SU-DHL-6 (cell line): ENCODE data around the gene FLNB.

Source experiments
- EZH2phosphoT487 ChIP-seq: fragments of 200-600 bp; sonication (generic), shearing (Covaris generic); conservative IDR thresholded peaks from 2 replicates; pipeline ENCODE4 v1.6.1; 2018; ENCODE audit warnings: mild to moderate bottlenecking, antibody characterized with exemption, low read length, moderate library complexity, mixed read lengths
- TF ChIP-seq, protein P1 (sequence below): fragments of 200-600 bp; sonication (generic); IDR thresholded peaks from one replicate; pipeline ENCODE4 v1.5.1; 2017; ENCODE audit warnings: antibody characterized with exemption, mild to moderate bottlenecking, low read length, moderate library complexity; ENCODE audit not compliant: insufficient read depth, poor library complexity, severe bottlenecking

DNA sequence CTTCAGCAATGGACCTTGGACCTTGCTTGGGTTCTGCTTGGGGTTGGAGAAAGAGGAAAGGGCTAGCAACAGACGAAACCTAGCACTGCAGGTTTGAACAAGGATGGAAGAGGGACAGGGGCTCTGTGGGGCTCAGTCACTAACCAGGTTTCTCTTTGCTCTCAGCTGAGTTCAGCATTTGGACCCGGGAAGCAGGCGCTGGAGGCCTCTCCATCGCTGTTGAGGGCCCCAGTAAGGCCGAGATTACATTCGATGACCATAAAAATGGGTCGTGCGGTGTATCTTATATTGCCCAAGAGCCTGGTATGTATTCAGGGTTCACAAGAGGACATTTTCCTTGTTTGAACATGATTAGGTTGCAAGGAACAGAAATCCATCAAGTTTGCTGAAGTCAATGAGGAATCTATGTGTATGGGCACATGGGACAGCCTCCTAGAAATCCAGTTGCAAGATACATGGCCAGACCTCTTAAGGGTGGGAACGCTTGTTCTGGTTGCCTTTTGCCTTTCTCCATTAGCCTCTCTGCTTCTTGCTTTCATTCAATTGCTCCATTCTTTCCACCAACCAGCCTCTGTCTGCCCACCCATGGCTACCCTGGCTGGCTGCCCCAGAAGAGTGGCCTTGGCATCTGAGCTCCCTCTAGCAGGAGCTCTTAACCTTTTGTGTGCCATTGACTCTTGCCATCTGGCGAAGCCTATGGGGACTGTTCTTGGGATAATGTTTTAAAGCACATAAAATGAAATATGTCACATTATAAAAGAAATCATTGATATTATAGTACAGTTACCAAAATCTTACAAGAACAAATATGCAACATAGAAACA is 146.6 kb downstream of the FLNB start:
- TF ChIP-seq, protein P1, sequence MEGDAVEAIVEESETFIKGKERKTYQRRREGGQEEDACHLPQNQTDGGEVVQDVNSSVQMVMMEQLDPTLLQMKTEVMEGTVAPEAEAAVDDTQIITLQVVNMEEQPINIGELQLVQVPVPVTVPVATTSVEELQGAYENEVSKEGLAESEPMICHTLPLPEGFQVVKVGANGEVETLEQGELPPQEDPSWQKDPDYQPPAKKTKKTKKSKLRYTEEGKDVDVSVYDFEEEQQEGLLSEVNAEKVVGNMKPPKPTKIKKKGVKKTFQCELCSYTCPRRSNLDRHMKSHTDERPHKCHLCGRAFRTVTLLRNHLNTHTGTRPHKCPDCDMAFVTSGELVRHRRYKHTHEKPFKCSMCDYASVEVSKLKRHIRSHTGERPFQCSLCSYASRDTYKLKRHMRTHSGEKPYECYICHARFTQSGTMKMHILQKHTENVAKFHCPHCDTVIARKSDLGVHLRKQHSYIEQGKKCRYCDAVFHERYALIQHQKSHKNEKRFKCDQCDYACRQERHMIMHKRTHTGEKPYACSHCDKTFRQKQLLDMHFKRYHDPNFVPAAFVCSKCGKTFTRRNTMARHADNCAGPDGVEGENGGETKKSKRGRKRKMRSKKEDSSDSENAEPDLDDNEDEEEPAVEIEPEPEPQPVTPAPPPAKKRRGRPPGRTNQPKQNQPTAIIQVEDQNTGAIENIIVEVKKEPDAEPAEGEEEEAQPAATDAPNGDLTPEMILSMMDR, result no peak
- TF ChIP-seq EZH2phosphoT487, result no peak
